ENCODE measurements around the gene ORAI3.

GRCh38 chr16:30903002-30903401 lies 45.9 kb upstream of the ORAI3 start:
- TF ChIP-seq POLR2A (IDR thresholded peaks at IDR 0.05) = no peak
- TF ChIP-seq, protein P1, sequence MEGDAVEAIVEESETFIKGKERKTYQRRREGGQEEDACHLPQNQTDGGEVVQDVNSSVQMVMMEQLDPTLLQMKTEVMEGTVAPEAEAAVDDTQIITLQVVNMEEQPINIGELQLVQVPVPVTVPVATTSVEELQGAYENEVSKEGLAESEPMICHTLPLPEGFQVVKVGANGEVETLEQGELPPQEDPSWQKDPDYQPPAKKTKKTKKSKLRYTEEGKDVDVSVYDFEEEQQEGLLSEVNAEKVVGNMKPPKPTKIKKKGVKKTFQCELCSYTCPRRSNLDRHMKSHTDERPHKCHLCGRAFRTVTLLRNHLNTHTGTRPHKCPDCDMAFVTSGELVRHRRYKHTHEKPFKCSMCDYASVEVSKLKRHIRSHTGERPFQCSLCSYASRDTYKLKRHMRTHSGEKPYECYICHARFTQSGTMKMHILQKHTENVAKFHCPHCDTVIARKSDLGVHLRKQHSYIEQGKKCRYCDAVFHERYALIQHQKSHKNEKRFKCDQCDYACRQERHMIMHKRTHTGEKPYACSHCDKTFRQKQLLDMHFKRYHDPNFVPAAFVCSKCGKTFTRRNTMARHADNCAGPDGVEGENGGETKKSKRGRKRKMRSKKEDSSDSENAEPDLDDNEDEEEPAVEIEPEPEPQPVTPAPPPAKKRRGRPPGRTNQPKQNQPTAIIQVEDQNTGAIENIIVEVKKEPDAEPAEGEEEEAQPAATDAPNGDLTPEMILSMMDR (IDR thresholded peaks at IDR 0.05) = no peak
